HG03175 (cell line): ENCODE results near the gene TNIP2.

Experiments
- ATAC-seq: cut with Tn5 transposase; IDR thresholded peaks from one replicate; pipeline ENCODE4 v1.9.1; 2021; ENCODE audit warnings: mild to moderate bottlenecking, moderate library complexity; ENCODE audit not compliant: unreplicated experiment

Gene TNIP2, protein sequence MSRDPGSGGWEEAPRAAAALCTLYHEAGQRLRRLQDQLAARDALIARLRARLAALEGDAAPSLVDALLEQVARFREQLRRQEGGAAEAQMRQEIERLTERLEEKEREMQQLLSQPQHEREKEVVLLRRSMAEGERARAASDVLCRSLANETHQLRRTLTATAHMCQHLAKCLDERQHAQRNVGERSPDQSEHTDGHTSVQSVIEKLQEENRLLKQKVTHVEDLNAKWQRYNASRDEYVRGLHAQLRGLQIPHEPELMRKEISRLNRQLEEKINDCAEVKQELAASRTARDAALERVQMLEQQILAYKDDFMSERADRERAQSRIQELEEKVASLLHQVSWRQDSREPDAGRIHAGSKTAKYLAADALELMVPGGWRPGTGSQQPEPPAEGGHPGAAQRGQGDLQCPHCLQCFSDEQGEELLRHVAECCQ

DNA sequence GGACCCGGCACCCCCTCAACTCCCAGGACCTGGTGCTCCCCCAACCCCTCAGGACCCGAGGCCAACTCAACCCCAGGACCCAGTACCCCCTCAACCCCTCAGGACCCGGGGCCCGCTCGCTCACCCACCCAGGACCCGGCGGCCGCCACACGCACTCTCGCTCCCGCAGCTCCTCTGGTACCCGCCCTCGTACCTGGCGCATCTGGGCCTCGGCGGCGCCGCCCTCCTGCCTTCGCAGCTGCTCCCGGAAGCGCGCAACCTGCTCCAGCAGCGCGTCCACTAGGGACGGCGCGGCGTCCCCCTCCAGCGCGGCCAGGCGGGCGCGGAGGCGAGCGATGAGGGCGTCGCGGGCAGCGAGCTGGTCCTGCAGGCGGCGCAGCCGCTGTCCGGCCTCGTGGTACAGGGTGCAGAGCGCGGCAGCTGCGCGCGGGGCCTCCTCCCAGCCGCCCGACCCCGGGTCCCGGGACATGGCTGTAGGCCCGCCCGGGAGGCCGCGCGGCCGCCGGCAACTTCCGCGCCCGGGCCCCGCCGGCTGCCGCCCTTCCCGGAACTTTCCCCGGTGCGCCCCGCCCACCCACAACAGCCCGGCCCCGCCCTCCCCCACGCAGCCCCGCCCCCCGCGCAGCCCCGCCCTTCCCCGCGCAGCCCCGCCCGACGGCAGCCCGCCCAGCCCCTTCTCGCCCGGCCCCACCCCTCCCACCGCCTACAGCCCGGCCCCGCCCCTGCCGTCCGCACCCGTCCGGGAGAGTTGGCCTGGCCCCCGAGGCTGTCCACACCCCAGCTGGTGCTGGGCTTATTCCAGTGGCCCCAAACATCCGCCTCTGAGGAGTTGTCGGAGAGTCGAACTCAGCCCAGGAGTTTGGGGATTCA is at the start of gene TNIP2:
Gene TNIP2, minus strand, starts transcription at position 516 of the 870 bp plus-strand sequence. Its CDS starts 47 bp downstream, at position 469.
- ATAC-seq, result peak; percentile 67

DNA sequence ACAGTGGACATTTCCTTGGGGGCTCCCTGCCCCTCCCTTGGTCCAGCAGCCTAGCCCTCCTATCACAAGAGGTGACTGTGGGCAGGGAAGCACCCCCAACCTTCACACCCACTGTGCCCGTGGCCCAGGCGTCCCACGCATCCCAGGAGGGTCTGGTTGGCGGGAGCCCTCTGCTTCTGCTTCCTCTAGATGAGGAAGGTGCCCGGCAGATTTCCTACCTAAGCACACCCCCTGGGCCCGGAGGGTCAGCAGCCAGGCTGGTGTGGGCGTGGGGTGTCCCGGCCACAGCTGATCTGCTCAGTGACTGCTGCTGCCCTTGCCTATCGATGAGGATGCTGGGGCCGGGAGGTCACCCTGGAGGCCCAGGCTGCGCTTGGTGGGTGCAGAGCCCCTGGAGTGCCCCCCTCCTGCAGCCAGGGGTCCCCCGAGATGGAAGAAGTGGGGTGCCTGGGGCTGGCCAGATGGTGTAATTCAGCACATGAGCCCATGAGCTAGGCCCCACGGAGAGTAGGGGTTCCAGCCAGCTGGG is 48.9 kb upstream of the TNIP2 start:
- no peak for ATAC-seq

DNA sequence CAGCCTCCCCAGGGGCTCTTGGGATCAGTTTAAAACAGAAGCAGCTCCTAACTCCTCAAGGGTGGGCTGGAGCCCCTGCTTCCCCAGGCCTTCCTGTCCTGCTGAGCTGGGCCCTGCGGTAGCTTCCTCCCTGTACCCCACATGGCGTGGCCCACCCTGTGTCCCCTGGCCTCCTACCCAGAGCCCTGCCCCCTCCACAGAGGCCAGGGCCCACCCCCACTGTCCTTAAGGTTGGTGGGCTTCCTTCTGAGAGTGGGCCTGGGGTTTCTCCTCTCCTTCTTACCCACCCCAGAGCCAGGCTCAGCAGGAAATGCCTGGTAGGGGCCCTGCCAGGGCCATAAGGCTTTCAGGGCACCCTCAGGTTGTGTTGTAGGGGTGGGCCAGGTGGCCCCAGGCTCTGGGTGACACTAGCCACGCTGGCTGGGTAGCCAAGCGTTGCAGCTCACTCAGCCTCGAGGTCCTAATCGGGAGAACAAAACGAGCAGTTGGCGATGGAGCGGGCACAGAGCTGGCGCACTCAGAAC is 48.4 kb upstream of the TNIP2 start:
- no peak for ATAC-seq

DNA sequence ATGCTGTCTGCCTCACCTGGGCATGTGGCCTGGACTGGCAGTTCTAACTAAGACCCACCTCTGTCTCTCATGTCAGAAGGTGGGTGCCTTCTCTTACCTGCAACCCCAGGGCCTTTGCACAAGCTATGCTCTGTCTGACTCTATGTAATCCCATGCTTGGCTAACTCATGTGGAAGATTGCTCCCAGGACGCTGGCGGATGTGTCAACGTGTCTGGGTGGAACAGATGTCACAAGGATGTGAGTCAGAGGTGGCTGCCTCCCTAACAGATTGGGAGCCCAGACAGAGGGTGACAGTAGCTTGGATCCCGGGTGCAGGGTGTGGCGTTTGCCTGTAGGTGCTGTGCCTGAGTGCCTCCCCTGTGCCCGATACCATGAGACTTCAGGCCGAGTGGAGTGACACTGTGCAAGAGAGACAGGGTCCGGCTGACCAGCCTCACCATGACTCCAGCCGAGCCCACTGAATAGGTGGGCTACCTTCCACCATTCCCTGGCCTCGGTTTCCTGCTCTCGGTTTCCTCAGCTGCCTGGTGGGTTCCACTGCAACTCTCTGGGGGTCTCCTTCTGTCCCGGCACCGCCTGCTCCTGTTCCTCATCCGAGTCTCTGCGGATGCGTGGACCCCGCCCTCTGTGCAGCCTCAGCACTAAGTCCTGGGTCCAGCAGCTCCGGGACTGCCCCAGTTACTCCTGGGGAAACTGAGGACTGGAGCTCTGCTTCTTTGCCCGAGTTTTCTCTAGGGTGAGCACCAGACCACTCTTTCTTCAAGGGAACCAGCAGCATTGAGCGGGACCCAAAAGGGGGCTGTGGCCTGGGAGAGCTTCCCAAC is 47.7 kb upstream of the TNIP2 start:
- no peak for ATAC-seq

DNA sequence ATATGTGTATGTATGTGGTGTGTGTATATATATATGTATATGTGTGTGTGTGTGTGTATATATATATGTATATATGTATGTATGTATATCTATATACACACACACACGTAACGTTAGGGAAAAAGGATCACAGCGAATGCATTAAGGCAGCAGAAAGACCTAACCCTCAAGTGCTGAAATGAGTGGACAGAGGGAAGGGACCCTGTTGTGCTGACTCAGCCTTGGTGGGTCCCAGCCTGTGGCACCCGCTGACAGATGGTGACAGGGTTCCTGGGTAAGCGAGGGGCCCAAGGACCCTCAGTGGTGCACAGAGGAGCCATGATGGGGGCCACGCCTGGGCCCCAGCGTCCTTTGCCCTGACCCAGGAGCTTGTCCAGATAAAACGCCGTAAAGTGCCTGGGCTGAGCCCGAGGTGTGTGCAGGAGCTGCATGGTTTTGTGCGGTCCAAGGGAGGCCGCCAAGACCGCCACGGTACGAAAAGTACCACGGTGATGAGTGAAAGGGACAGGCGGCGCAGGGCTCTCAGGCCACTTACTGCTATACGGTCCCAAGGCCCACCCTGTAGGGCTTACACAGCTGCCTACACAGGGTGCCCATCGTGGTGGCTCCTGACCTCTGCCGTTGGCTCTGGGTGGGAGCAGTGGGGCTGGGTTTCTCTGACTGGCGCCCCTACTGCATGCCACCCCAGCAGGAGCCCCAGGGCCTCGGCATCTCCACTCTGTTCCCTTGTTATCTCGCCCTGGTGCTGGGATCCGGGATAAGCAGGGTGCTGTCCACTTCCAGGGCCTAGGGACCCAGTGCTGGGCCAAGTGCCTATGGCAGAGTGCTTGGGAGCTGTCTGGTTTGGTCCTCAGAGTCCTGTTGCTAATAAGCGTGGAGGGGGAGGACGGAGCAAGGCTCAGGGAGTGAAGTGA is 46.7 kb upstream of the TNIP2 start:
- no peak for ATAC-seq

DNA sequence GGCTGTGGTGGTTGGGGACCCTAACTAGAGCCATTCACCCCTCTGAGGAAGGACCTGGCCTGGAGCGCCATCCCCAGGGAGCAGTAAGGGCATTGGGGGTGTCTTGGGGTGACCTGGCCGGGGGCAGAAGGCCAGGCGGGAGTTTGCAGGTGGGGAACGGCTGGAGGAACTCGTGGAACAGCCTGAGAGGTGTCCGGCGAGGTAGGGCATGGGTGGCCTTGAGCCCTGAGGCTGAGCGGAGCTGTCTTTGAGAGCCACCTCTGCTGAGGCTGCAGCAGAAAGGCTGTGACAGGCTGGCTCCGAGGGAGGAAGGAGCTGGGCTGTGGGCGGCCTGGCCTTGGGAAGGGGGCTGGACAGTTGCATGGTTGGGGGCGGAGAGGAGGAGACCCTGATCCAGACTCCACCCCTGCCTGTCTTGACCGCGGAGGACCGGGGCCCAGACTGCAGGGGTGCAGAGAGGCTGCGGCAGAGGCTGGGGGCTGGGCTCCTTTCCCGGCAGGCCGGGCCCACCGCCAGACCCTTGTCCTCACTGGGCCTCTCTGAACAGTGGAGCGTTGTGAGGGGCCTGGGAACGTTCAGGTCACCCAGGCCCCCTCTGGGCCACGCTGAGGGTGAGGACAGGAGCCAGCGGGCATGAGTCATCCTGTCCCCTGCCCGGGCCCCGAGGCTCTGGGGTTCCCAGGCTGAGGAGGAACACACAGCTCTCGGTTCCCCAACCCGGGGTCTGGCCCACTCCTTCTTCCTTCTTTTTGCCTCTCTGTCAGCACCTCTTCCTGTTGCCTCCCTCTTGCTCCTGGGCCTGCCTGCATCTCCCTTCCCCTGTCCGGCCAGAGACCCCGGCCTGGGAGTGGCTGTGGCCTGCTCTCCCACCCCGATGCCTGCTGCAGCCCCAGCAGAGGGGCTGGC is 44.8 kb upstream of the TNIP2 start:
- peak; percentile 33 for ATAC-seq

DNA sequence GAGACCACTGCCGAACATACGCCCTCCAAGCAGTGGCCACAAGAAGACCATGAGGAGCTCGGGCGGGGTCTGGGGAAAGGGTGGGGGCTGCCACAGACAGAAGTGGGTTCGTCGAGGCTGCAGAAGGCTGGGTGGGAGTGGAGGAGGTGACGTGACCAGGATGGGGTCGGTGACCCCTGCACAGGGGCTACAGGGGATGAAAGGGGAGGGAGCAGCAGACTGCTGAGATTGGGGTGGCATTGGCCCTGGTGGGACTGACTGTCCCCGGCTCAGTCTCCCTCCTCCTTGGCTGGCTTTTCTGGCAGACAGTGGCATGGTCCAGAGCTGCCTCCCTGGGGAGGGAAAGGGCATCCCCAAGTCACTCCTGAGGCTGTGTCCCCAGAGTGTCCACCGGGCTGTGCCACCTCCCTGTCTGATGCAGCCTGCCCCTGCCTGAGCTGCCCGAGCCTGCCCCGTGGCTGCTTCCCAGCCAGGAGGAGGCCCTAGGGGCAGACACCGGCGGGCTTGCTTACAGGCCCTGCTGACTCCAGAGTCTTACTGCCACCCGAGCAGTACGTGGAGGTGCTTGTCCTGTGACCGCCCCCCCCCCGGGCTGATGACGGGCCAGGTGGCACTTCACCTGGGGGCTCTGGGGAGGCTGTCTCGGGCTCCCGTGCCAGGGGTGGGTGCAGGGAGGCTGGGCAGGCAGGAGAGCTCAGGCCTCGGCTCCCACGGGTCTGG is 44.0 kb upstream of the TNIP2 start:
- ATAC-seq, result no peak

DNA sequence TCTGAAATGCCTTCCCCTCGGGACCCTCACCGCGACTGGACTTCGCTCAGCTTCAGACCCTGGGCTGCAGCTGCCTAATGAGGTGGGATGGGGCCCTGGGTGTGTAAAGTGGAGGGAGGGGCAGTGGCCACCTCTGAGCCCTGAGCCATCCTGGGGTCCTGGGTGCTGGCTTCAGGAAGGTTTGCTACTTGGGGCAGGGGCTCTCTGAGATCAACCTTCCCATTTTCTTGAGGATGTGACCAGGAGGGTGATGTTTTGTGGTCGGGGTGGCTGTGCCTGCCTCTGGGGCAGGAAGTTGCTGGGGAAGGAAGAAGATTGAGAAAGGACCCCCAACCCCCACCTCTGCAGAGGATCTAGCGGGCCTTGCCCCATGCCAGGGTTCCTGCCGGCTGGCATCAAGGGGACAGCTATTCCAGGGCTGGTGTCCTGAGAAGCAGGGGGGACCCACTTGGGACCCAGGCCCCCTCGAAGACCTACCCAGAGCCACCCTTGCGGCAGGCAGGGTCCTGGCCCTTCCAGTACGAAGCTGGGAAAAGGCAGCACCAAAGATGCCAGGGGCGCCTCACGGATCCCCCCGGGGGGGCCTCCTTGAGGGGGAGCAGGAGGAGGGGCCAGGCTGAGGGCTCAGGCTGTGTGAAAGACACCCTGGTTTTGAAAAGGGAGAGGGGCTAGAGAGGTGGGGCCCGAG is 43.2 kb upstream of the TNIP2 start:
- ATAC-seq, result no peak

DNA sequence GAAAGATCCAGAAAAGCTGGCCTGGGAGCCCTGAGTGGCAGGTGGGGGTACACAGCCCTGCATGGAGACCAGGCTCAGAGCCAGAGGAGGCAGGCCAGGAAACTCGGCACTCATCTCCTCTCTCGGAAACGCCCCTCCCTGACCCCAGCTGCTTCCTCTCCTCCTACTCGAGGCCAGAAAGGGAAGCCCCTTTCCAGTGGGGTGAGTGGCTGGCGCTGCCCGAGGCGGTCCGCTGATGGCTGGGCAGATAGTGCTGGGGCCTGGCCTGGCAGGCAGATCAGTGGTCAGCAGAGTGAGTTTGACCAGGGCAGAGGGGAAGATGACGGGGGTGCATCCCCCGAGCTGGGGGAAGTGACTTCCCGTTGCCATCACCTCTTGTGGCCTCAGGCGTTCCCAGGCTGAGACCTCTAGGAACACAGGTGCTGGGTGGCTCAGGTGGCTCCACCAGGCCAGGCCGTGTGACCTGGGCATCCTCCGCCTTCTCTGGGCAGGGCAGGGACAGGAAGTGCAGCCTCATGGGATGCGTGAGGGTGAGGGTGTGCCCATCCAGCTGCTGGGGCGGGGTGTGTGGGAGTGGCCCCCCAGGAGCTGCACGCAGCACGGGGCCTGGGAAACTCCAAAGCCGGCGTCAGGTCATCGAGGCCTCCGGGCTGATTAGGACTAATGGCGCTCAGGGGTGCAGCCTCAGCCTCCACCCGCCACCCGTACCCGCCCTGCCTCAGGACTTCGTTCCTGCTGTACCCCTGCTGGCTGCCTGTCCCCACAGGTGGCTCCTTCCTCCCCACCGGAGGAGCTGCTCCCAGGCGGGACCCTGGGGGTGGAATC is 42.5 kb upstream of the TNIP2 start:
- ATAC-seq, result peak; percentile 39

DNA sequence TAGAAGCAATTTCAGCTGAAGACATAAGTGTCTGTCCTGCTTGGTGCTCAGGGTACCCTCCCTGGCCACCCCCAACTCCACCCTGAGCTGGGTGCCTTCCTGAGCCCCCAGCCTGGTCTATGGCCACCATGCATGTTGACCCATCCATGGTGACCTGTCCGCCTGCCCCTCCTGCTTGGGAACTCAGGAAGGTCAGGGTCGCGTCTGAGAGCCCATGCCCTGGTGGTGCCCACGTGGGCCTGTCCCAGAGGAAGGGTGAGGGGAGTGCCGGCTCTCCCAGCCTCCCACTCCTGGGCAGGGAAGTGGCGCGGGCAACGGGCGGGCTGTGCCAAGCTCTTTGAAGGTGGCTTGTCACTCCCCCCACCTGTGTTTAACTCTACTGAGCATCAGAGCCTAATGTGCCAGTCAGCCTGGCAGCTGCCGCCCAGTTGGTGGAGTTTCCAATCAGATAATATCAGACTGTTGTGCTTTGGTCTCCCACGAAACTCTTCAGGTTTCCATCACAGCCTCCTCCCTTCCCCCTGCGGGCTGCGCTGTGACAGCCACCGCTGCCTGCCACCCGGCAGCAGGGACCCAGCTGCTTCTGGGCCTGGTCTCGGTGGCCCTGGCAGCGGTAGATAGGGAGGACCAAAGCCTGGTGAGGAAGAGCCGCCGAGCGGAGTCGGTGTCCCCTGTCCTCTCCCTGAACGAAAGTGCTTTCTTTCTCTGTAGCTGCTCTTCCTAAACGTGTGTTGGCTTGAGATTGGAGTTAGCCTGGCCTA is 41.6 kb upstream of the TNIP2 start:
- ATAC-seq, result no peak

DNA sequence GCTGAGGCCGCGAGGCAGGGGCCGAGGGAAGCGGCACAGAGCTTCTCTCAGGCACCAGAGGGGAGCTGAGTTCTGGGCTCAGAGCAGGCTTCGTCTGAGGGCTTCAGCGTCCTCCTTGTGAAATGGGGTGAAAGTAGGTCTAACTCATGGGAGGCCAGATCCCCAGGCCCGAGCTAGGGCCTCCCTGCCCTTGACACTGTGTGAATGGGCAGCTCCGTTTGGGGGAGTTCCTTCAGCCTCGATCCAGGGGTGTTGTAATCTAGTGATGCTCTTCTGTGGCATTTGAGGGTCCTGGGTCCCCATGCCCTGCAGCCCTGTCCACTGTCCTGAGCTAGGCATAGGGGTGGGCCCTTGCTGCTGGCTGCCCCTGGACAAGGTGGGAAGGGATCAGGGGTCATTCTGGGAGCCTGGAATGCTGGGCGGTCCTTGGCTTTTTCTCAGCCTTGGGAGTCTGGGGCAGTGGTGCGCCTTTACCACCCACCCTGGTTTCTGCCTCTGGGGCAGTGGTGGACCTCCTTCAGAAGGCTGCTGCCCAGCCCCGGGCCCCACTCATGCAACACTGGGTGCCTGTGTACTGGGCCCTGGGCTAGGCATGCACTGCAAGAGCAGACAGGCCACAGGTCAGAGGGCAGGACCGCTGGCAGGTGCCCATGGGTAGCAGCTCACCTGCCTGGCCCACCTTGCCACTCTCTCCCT is 40.9 kb upstream of the TNIP2 start:
- no peak for ATAC-seq

DNA sequence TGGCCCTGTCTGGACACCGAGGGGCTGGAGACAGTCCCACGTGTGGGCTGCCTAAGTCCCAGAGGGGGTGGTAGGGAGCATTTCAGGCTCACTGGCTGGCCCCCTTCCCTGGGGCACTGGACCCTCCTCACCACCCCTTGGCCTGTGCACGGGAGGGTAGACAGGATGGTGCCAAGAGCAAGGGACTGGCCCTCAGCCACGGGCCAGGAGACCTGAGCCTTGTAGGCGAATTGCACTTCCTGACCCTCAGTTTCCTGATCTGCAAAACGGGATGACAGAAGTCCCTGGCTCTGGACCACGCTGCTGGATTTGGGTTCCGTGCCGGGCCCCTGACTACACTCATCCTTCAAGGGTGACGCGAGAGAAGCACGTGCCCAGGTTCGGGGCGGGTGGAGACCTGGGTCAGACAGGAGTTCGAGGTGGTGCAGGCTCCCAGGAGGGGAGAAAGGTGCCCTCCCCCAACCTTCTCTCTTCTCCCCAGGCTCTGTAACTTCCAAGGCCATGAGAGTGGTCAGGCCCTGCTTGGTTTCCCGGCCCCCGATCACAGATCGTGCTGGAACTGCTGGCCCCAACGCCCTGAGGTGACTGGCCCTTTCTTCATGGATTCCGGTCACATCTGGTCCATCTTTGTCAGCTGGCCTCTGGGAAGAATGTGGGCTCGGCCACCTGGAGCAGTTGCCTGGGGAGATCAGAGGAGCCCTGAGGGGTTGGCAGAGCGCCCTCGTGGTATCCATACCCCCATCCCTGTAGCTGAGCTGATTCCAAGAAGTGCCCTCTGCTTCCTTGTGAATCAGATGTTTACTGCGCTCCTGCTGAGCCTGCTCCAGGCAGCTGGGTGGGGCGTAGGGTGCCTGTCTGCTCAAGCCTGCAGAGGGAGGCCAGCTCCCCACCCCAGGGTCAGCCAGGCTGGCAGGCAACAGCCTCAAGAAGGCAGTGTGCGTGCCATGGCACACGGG is 40.0 kb upstream of the TNIP2 start:
- no peak for ATAC-seq

DNA sequence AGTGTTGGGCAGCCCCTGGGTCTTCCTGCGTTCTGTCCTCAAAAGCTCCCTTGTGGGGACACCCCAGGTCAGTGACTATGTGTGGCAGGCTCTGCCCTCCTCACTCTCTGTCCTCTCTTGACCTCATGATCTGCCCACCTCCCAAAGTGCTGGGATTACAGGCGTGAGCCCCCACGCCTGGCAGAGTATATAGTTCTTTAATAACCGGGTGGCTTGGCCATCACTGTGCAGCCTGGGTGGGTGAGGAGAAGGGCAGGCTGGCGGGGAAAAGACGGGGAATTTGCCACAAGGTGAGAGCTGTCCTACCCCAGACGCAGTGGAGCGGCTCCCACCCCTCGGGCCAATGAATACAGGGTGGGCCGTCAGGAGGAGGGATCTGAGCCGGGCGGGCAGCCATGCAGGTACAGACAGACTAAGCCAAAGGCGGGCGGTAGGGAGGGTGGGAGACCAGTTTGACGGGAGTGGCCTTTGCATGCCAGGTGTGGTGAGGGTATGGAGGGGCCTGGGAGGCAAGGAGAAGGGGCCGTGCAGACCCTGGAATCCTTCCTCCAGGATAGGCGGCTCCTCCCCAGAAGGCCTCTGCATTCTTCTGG is 39.3 kb upstream of the TNIP2 start:
- ATAC-seq, result no peak
